HG03159 (cell line): ENCODE measurements around the gene MUC6.
"Not testable (repeated sequence)": the region's sequence is repeated elsewhere in the genome, so short reads cannot be mapped to it uniquely, and the experiment has no call there.

Experiments
- ATAC-seq: cut with Tn5 transposase; IDR thresholded peaks from one replicate; pipeline ENCODE4 v1.9.1; 2021; ENCODE audit warnings: mild to moderate bottlenecking, moderate library complexity; ENCODE audit not compliant: unreplicated experiment

Gene MUC6

DNA sequence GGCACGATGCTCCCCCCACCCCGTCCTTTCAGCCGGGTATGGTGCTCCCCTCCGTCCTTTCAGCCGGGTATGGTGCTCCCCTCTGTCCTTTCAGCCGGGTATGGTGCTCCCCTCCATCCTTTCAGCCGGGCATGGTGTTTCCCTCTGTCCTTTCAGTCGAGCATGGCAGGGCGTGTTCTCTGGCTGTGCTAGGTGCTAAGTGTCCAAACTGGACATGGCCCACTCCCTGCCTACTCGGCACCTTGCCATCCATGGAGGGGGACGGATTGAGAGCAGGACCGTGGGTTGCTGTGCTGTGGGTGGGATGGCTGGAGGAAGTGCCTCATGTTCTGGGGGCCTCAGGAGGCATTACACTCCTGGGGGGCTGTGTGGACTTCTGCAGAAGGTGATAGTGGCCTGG, 45.5 kb downstream of the MUC6 start:
- ATAC-seq: no peak

DNA sequence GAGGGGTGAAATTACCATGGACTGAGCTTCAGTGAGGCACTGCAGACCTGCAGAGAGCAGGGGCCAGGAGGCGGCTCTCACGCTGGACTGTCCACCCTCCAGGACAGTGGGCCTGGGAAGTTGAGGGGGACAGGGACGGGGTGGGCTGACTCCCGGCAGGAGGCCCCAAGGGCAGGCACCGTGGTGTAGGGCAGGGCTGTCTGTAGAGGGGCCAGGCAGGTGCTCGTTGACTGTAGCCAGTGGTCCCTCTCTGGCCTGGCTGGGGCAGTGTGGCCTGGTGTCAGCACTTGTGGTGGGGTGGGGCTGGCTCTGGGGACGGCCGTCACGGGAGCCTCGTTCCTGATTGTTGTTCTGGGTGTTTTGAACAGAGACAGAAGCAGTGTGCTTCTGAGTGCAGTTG, 46.4 kb downstream of the MUC6 start:
- ATAC-seq: no peak

DNA sequence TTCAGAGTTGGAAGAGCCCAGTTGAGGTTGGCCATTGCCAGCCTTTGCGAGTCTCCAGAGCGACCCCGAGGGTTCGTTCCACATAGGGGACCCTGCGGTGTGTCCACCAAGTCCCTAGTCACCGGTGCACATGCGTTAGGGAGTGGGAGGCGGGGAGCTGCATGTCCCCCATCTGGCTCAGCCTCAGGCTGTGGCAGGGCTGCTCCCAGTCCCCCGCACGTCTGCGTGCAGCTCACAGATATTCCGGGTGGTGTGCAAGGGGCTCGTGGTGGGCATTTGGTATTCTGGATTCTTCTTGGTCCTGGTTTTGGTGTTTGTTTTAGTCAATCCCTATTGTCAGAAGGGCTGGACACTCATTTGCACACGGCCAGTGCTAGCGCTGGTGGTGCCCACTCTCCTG, 48.8 kb downstream of the MUC6 start:
- ATAC-seq: no peak

DNA sequence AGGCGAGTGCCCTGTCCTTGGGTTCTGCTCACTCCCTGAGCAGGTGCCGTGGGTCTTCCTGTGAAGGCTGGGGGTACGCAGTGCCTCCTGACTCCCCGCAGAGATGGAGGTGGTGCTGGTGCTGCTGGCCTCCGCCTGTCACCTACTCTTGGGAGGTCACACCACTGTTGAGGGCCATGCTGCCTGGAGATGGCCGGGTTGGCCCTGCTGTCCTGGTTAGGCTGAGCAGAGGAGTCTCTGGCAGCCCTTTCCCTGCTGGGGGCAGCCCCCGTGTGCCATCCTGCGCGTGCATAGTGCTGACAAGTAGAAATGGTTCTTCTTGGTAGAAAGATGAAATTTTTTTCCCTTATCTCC, 49.6 kb downstream of the MUC6 start:
- ATAC-seq: no peak

DNA sequence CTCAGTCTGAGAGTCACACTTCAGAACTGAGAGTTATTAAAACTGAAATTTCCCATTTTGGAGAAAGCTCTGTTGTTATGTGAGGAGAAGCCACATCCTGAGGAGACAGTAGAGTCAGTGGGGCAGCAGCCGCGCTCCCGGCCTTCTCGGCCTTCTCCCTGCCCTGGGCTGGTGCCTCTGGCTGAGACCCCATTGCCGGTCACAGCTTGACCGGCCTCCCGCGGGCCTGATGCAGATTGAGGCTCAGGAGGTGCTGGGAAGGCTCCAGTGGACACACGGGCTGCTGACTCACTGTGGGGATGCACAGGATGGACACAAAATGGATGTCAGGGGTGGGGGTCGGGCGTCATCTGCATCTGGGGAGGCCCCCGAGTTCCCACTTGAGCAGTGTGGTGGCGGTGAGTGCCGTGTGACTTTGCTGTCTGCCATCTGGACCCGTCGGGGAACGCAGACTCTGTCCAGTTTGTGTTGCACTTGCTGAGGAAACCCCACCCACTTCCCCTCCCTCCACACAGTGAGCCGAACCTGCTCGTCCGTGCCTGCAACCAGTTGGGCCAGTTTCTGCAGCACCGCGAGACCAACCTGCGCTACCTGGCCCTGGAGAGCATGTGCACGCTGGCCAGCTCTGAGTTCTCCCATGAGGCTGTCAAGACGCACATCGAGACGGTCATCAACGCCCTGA, 50.1 kb downstream of the MUC6 start:
- ATAC-seq: no peak

DNA sequence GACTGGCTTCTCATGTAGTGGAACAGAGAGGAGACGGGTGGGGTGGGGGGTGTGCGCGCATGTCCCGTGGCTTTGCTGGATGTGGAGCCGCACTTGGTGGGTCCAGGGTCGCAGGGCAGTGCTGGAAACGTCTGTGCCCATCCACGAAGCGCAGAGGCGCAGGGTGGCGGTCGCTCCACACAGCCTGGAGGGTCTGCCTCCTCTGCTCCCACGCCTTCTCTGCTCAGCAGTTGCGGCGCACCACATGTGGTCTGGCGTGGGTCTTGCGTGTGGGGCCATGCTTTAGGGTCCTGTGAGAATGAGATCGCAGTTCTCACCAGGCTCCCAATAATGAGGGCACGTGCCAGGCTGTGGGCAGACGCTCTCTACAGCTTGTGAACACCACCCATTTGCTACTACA, 50.7 kb downstream of the MUC6 start:
- no peak for ATAC-seq

DNA sequence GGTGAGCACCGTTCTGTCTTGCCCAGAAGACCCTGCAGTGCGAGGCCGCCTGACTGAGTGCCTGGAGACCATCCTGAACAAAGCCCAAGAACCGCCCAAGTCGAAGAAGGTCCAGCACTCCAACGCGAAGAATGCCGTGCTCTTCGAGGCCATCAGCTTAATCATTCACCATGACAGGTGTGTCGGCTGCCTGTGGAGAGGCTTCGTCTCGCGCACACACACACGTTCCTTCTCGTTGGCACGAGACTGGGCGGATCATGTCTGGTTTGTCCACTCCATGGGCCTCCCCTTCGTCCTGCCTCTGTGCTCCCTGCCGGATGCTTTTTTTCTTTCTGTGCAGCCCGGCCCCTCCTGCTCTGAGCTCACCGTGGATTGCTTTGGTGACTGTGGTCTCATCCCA, 51.1 kb downstream of the MUC6 start:
- ATAC-seq: no peak

DNA sequence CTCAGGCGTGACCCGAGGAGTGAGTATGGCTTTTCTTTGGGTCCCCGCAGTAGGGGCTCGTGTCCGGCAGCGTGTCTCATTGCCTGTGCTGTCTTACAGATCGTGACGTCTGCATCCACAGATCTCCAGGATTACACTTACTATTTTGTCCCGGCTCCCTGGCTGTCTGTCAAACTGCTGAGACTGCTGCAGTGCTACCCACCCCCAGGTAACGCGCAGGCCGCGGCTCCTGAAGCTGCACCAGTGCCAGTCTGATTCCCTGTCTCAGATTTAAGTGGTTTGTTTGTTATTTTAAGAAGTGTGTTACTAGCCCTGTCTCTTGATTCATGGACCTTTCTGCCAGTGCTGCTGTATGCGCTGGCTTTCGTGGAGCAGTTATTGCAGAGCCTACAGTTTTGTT, 52.0 kb downstream of the MUC6 start:
- no peak for ATAC-seq

DNA sequence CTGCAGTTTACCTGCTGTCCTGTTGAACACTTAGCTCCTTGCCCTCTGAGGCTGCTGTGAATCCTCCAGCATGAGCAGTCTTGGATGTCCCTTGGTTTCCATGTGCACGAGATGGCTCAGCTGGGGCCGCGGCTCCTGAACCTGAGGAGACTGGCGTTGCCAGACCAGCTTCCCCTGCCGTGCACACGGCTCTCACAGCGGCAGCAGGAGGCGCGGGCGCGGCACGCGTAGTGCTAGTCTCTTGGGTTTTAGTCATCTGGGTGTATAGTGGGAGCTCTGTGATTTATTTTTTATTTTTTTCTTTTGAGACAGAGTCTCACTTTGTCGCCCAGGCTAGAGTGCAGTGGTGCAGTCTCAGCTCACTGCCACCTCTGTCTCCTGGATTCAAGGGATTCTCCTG, 54.8 kb downstream of the MUC6 start:
- ATAC-seq: no peak

DNA sequence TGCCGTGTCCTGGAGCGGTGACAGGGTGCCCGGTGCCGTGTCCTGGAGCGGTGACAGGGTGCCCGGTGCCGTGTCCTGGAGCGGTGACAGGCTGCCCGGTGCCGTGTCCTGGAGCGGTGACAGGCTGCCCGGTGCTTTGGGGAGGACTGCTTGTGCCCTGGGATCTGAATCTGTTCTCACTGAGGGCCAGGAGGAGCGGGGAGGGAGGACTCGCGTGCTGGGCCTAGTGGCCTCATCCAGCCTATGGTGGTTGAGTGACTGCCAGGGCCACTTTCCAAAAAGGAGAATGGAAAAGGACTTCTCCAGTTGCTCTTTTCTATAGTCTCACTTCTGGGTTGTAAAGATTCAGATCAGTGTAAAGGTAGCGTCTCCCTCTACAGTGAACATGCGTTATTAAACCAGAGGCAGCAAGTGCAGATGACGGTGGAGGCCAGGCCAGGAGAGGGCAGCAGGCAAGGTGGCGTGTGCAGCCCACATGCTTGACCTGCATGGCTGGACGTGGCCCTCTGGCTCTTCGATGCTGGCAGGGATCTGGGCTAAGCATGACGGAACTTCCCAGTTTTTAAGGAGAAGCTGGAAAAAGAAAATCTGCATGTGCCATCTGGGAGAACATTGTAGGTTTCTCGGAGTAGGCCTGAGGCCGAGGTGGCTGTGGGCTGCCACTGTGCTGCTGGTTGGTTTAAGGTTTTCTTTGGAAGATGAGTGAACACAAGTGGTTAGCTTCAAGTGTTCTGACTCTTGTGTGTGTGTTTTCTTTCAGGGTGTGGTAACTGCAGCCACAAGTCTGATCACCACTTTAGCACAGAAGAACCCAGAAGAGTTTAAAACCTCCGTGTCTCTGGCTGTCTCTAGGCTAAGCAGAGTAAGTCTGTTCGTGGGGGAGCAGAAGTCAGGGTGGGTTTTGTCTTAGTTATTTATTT, 55.8 kb downstream of the MUC6 start:
- no peak for ATAC-seq

DNA sequence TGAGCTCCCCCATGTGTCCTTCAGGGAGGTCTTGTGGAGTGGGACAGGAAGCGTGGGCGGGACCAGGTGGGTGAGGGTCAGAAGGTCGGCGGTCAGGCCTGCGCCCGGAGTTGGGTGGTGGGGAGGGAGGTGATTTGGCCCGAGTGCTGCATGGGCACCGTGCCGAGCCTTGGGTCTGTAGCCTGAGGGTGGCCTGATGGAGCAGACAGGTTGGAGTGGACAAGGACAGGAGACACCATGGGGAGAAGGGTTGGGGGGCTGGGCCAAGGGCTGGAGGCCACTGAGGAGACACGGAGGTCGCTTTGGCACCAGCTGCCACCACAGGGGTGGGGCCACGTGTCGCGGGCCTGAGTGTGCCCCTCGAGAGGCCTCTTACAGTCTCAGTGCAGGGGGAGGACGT, 57.7 kb downstream of the MUC6 start:
- ATAC-seq: no peak

DNA sequence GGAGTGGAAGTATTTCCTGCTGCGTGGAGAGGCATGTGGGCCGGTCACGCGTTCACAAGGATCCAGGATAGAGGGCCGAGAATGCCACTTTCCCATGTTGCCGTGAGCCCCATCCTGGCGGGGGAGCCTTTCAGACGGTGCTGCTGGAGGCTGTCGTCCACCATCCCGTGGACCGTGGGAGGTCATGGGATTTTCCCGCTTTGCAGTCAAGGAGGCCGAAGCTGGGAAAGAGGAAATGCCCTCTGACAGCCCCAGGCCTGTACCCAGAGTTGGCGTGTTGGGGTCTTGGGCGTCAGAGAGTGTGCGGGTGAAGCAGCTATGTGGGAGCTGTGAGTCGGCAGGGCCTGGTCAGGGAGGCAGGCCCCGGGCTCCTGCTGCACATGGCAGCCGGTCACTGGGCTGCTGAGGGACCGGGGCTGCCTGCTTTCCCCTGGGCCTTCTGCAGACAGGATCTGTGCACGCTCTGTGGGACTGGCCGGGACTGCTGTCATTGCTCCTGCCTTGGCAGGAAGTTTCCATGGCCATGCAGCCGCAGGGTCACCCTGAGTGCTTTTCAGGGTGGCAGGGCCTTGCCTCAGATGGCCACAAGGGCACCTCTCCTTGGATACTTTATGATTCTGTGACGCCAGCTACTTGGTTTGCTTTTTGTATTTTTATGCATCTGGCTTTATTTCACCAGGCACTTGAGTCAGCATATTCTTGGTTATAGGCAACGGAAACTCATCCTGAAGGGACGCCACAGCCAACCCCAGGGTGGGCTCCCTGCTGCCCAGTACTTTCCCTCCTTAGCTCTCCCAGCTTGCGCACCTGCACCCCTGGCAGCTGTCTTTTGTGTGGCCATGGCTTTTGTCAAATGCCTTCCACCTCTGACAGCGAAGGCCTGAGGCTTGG, 58.4 kb downstream of the MUC6 start:
- ATAC-seq: no peak

DNA sequence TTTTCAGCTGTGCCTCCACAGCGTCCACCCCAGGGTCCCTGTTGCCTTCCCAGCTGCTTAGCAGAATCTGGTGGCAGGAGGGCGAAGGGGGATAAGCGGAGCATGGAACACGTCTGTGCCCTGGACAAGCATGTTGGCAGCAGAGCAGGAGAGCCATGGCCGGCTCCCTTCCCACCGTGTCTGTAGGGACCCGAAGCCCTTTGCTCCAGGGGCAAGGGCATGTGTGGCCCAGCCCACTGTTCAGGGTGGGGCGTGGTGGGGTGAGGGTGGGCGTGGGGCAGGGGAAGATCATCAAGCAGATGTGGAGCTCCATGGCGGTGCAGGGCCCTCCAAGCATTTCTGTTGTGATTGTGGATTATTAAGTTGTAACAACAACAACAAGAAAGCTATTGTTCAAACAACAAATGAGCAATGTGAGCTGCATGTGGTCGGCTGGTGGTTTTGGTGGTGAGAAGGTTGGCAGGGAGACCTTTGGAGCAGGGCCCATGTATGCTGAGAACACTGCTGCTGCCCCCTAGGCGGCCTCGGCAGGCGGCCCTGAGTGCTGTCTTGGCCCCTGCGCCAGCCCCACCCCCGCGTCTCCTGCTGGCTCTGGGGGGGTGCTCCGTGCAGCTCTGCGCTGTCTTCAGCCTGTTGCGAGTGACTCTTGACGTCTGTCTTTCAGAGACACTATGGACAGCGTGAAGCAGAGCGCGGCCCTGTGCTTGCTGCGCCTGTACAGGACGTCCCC, 59.9 kb downstream of the MUC6 start:
- ATAC-seq: no peak

DNA sequence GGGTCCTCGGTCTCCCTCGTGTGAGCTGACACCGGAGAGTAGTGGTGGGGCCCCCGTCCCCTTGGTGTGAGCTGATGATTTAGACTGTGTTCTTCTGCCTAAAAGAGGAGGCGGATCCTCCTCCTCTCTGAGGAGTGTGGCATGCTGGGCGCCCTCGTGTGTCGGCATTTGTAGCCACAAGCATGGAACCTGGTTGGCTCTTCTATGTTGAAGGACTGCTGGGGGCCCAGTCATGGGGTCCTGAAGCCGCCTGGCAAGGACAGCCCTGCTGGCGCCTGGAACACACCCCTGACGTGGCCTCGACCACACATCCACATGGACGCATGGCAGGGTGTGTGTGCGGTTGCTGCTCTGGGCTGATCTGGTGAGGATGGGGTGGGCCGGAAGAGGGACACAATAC, 60.7 kb downstream of the MUC6 start:
- ATAC-seq: no peak

DNA sequence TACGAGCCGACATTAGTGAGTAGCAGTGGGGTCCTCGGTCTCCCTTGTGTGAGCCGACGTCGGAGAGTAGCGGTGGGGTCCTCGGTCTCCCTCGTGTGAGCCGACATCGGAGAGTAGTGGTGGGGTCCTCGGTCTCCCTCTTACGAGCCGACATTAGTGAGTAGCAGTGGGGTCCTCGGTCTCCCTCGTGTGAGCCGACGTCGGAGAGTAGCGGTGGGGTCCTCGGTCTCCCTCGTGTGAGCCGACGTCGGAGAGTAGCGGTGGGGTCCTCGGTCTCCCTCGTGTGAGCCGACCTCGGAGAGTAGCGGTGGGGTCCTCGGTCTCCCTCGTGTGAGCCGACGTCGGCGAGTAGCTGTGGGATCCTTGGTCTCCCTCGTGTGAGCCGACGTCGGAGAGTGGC, 61.1 kb downstream of the MUC6 start:
- not testable (repeated sequence) for ATAC-seq

DNA sequence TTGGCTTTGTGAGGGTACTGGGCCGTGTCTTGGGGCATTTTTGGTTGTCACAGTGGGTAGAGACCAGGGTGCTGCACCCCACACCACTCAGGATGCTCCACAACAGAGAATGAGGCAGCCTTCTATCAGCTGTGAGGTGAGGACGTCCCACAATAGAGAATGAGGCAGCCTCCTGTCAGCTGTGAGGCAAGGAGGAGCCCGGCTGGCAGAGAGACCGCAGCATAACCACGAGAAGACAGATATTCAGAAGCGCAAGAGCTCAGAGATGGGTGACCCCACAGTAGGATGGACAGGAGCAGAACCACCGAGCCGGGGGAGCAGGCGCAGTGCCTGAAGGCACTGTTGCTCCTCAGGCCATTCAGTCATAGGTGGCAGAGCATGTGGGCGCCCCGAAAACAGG, 63.3 kb downstream of the MUC6 start:
- no peak for ATAC-seq

DNA sequence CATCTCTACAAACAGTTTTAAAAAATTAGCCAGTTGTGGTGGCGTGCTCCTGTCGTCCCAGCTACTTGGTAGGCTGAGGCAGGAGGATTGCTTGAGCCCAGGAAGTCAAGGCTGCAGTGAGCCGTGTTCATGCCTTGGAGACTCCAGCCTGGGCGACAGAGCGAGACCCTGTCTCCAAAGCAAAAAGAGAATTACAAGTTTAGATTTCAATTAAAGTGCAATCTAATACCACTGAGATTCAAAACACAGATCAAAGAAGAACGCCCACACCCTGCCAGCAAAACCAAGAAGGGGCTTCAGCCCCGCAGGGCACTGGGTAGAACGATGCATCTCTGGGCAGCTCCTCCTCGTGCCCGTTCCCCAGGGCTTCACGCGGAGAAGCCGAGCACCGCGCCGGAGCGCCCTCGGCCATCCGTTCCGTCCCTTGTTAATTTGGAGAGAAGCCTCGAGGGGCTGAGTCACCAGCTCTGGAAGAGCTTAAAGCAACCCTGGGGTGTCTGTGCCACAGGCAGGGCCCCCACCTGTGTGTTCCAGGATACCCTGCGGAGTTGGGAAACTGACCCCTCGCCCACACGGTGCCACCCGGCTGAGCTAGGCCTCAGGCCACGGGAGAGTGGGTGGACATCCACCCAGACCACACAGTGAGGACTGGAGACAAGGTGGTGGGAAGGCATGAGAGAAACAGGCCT, 63.9 kb downstream of the MUC6 start:
- no peak for ATAC-seq

DNA sequence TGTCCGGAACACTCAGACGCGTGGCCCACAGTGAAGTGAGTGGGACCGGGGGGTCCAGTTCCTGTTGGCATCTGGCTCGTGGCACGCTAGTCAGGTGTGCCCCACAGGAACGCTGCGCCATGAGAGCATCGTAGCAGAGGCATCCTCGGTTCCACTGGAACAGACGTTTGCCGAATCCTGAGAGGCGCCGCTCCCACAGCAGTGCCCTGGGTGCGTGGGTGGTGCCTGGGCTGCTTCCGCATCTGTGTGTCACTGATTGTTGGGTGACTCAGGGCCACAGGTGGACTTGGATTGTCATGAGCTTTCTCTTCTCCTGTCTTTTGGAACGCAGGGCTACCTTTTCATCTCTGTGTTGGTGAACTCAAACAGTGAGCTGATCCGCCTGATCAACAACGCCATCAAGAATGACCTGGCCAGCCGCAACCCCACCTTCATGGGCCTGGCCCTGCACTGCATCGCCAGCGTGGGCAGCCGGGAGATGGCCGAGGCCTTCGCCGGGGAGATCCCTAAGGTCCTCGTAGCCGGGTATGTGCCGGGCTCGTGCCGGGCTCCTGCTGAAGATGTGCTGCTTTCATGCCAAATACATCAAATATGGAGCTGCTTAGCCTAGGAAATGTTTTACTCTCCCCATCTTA, 64.7 kb downstream of the MUC6 start:
- no peak for ATAC-seq

DNA sequence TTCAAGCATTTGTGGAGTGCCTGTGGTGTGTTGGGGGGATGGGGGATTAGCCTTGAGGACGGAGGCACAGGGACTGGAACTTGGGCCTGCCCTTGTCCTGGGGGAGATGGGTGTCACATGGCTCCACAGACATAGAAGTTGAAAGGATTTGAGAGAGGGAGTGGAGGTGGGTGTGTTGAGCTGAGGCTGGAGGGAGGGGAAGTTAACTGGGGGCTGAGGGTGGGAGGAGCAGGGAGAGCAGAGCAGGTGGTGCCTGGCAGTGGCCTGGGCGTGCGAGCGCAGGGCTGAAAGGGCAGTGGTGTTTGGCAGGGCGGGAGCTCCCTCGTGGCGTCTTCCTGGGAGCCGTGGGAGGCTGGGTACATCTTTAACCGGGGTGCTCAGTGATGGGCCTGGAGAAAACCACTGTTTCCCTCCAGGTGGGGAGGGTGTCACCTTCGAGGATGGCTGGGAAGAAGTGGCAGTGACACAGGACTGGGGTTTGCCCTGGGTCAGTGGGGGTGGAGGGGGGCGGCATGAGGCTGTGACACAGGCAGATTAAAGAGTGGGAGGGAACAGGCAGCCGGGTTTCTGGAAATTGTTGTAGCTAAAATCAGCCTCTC, 65.3 kb downstream of the MUC6 start:
- ATAC-seq: no peak
